GF-D8 (cell line): ENCODE results near the gene FAM131C.

Experiments used
- DNase-seq: peaks from one replicate; lab custom pipeline; 2025; lab: John Stamatoyannopoulos, UW

FAM131C gene

DNA sequence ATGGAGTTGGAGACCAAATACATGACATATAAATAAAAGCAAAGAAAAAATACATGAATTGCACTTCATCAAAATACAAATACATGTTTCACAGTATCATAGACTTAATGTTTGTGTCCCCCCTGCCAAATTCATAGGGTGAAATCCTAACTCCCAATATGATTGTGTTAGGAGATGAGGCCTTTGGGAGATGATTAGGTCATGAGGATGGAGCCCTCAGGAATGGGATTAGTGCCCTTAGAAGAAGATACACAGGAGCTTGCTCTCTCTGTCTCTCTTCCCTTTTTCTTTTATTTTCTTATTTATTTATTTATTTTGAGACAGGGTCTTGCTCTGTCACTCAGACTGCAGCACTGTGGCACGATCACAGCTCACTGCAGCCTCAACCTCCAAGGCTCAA, 26.0 kb upstream of the FAM131C start:
- no peak for DNase-seq

GRCh38 chr1:16095447-16095846, 22.0 kb upstream of the FAM131C start:
- DNase-seq: no peak

DNA sequence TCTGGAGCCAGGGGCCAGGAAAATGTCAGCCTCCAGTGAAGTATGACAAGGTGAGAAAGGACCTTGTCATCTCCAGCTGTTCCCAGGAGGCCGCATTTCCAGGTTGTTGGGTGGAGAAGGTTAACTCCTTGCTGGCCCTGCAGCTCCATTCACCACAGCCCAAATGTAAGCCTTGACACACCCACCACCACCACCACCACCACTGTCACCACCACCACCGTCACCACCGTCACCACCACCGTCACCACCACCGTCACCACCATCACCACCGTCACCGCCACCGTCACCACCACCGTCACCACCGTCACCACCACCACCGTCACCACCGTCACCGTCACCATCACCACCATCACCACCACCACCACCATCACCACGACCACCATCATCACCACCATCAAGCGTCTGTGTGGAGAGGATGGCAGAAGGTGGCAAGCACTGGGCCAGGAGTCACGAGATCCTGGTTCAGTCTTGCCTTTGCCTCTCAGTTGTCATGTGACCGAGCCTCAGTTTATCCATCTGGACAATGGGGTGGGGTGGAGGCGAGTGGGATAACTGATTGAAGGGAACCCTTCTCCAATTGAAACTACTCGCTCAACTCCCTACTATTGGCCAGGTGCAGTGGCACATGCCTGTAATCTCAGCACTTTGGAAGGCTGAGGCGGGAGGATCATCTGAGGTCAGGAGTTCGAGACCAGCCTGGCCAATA, 21.2 kb upstream of the FAM131C start:
- no peak for DNase-seq

DNA sequence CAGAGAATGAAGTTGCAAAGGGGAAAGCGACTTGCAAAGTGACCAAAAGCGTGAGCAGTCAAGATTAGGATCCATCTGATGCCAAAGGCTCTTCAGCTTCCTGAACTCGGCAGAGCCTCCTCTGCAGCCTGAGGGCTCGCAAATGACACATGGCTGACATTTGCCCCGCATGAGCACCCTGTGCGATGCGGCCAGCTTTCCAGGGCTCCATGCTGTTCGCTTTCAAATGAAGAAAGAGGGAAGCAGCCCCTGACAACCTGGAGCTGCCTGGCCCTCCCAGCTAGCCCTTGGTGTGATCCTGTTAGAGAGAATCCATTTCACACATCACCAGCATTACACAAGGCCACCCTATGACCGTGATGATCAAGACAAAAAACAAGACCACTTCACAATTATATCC, 20.2 kb upstream of the FAM131C start:
- no peak for DNase-seq

- DNase-seq: no peak
Measured at GRCh38 chr1:16092923-16093511, 19.6 kb upstream of the FAM131C start.

DNA sequence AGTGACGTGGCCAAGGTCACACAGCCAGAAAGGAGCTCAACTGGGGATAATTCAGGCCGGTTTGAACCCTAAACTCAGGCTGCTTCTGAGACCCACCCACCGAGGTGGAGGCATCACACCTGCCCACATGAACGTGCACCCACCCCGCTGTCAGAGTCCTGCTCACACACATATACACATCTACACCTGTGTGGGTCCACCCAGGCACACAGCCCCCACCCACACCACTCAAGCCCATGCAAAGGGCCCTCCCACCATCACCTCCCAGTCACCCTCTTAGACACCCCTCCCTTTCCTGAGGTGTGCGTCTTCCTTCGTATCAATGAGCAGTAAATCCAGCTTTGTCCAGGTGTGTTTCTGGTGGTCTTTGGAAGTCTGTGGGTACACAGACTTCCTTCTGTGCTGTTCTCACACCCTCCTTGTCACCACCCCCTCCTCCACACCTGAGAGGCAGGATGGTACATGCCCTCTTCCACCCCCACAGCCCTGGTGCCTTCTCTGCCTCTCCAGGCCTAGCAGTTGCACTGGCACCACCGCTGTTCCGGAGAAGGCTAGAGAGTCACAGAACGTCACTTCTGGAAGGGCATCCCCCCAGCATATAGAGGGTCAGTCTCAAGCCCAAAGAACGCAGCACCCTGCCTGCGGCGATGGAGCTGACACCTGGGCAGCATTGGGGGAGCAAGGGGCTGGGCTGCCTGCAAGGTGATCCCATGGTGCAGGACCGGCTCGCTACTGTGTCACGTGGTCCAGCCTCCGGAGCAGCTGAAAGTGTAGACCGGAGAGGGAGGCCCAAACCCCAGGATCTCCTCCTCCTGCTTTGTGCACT, 18.9 kb upstream of the FAM131C start:
- DNase-seq: no peak

- DNase-seq: no peak
Measured at GRCh38 chr1:16091296-16091695, 17.8 kb upstream of the FAM131C start.

DNA sequence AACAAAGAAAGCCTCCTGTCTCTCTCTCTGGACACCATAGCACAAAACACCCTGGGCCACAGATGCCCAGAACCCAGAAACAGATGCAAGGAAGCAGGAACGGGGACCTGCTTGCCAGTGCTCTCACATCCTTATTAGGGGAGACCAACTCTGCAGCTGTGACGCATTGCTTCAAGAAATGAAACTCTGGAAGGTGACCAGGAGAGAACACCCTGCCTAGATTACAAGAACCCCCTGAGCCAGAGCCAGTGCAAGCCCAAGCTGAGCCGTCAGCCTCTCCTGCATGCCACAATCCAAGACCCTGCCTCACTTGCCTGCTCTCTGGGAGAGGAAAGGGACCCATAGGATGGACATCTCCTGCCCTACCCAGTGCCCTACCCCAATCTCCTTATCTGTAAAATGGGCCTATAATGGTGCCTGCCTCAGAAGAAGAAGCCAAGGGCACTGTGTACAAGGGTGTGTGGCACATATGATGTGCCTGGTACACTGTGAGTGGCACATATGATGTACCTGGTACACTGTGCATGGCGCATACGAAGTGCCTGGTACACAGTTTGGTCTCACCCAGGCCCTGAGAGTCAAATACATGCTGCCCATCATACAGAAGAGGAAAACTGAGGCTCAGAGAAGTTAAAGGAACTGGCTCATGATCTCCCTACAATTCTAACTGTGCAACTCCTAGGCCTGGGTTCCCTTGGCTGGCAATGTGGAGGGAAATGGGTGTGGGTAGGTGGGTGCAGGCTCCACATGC, 16.8 kb upstream of the FAM131C start:
- DNase-seq: no peak

- no peak for DNase-seq
Measured at GRCh38 chr1:16088996-16089395, 15.5 kb upstream of the FAM131C start.

GRCh38 chr1:16088351-16088911, 15.0 kb upstream of the FAM131C start:
- no peak for DNase-seq

- no peak for DNase-seq
Measured at GRCh38 chr1:16087733-16088132, 14.3 kb upstream of the FAM131C start.

DNA sequence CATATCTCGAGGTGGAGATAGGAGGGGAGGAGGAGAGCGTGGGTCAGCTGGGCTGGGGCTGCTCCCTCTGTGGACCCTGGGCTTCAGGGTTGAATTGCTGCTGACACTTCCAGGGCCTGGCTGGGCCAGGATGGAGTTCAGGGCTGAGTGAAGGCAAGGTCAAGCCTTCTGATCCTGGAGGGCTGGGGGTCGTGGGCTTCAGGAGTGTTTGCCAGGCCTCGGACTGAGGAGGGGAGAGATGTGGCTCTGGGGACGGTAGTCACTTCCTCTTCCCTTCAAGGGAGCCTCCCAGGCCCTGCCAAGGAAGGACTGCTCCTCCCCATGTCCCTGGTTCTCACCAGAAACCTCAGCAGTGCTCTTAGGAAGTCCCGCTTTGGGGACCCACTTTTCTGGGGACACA, 12.1 kb upstream of the FAM131C start:
- no peak for DNase-seq

GRCh38 chr1:16083486-16083885, 10.0 kb upstream of the FAM131C start:
- DNase-seq: no peak

- DNase-seq: no peak
Measured at GRCh38 chr1:16082283-16083038, 9.0 kb upstream of the FAM131C start.

DNA sequence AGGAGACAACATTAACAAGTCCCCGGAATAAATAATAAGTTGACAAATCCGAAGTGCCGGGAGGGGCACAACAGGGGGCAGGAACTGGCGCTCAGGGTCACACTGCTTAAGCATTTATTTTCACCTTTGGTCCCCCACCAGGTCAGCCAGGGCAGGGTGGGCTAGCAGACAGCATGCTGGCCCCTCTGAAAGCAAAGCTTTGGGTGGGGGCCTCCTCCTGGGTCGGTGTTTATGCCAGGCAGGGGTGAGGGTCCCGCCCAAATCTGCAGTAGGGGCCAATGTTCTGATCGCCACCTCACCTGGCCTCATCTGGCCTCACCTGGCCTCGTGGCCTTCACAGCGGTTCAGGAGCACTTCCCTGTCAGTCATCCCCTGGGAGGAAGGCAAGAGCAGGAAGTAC, 8.2 kb upstream of the FAM131C start:
- no peak for DNase-seq

DNA sequence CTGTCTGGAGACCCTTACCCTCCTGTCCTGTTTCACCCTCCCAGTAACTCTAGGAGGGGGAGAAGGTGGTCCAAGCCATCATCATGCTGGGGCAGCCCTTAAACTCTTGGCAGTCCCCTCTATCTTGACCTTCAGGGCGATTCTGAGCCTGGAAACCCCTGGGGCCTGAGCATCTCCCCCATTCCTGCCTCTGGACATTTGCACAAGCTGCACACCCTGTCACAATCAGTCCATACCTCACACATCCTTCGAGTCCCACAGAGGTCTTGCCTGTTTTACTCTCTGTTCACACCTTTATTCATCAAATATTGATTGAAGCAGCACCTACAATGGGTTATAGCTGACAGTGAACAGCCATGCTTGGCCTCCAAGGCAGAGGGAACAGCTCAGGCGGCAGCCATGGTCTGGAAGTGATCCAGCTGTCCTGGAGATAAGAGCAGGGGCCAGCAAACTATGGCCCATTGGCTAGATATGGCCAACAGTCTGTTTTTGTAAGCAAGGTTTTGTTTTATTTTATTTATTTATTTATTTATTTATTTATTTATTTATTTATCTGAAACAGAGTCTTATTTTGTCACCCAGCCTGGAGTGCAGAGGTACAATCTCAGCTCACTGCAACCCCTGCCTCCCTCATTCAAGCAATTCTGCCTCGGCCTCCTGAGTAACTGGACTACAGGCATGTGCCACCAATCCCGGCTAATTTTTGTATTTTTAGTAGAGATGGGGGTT, 7.1 kb upstream of the FAM131C start:
- DNase-seq: no peak

GRCh38 chr1:16078925-16079656, 5.6 kb upstream of the FAM131C start:
- no peak for DNase-seq

- no peak for DNase-seq
Measured at GRCh38 chr1:16077406-16078245, 4.2 kb upstream of the FAM131C start.

DNA sequence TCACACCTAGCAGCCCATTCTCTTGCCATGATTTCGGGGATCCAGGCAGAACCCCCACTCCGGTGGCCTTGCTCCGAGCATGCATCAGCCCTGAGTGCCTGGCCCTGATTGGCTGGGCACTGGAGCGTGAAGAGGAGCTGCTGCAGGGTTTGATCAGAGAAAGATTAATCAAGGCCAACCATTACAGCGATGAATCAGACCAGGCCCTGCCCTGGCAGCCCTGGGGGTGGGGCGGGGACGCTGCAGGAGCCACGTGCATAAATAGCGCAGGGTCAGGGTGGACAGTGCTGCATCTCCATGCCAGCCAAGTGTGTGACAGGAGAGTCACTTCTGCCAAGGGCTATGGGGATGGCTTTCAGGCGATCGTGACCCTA, 3.4 kb upstream of the FAM131C start:
- DNase-seq: no peak
